H1 (cell line): ENCODE results near the gene HSP90B1. TPM values are rescaled to one million over a fixed set of nuclear protein-coding genes. Genes with fewer than 3 reads are reported as not detected.

Experiments used
- CTCF ChIA-PET: fragments of 300-600 bp; sonication (Branson Sonifier 250); formaldehyde crosslinking; loops from one replicate; lab custom pipeline; 2021; ENCODE audit not compliant: partially characterized antibody; lab: Charles Lee
- POLR2A ChIA-PET: fragments of 300-600 bp; sonication (Branson Sonifier 250); formaldehyde crosslinking; loops from one replicate; lab custom pipeline; 2021; ENCODE audit warnings: inconsistent platforms; ENCODE audit not compliant: partially characterized antibody; lab: Charles Lee
- DNase-seq, 2 experiments: peaks; one replicate each; pipeline versions ENCODE4 v3.0.0 to v3.0.0-alpha.2; 2010 to 2022; ENCODE audit warnings: low spot score in 2 of 2, low read depth in 1 of 2, mixed read lengths in 1 of 2
- FAIRE-seq: peaks from 2 replicates; lab custom pipeline; 2011; peaks lifted over from hg19 to GRCh38; lab: Jason Lieb, UNC
- H2AFZ ChIP-seq: 2 replicates; pipeline ENCODE4 v1.8.1; 2012; ENCODE audit warnings: low read length, inconsistent platforms
- H2AK5ac ChIP-seq: 2 replicates; pipeline ENCODE4 v1.6.1; 2013; ENCODE audit warnings: low read depth, low read length
- H2BK120ac ChIP-seq: replicated peaks from 2 replicates; pipeline ENCODE3; 2013; ENCODE audit warnings: low read depth, low read length, inconsistent platforms
- H2BK12ac ChIP-seq: 2 replicates; pipeline ENCODE4 v1.6.1; 2013; ENCODE audit warnings: low read depth, low read length
- H2BK15ac ChIP-seq: 2 replicates; pipeline ENCODE4 v1.6.1; 2013; ENCODE audit warnings: low read length
- H2BK20ac ChIP-seq: 2 replicates; pipeline ENCODE4 v1.6.1; 2013; ENCODE audit warnings: low read length
- H2BK5ac ChIP-seq: 2 replicates; pipeline ENCODE4 v1.6.1; 2013; ENCODE audit warnings: low read depth, low read length
- H3K14ac ChIP-seq: 2 replicates; pipeline ENCODE4 v1.6.1; 2013; ENCODE audit warnings: inconsistent platforms; ENCODE audit not compliant: insufficient read length
- H3K18ac ChIP-seq: 2 replicates; pipeline ENCODE4 v1.6.1; 2013; ENCODE audit warnings: low read length; ENCODE audit errors: extremely low read depth
- H3K23ac ChIP-seq: 2 replicates; pipeline ENCODE4 v1.6.1; 2013; ENCODE audit warnings: inconsistent platforms; ENCODE audit not compliant: insufficient read length
- H3K23me2 ChIP-seq: 2 replicates; pipeline ENCODE4 v1.6.1; 2013; ENCODE audit warnings: low read depth, low read length
- H3K27ac ChIP-seq: 2 replicates; pipeline ENCODE4 v1.6.1; 2011; ENCODE audit warnings: low read depth, low read length, inconsistent platforms
- H3K27me3 ChIP-seq, 4 experiments: replicated peaks in 1 of 4; 1 replicate in 1 of 4; 2 replicates in 3 of 4; pipeline versions ENCODE4 v1.6.1 to v1.8.1; 2011 to 2013; ENCODE audit warnings: low read length in 3 of 4, mild to moderate bottlenecking in 3 of 4, inconsistent platforms in 2 of 4, mixed read lengths in 2 of 4, moderate library complexity in 1 of 4; ENCODE audit not compliant: control insufficient read depth in 3 of 4, insufficient read depth in 3 of 4; ENCODE audit errors: extremely low read depth in 1 of 4
- H3K36me3 ChIP-seq, 4 experiments: 2 replicates each; pipeline versions ENCODE4 v1.6.1 to v1.8.1; 2011 to 2013; ENCODE audit warnings: mild to moderate bottlenecking in 4 of 4, low read length in 3 of 4, moderate library complexity in 2 of 4, control low read depth in 1 of 4, inconsistent platforms in 1 of 4; ENCODE audit not compliant: insufficient read depth in 4 of 4, control insufficient read depth in 2 of 4
- H3K4ac ChIP-seq: replicated peaks from 2 replicates; pipeline ENCODE3; 2013; ENCODE audit warnings: low read length, low read depth, mixed read lengths, inconsistent platforms; ENCODE audit not compliant: insufficient read length
- H3K4me1 ChIP-seq, 4 experiments: replicated peaks in 1 of 4; 1 replicate in 1 of 4; 2 replicates in 3 of 4; pipeline versions ENCODE4 v1.6.1 to v1.8.1; 2011 to 2013; ENCODE audit warnings: low read length in 3 of 4, inconsistent platforms in 2 of 4, mixed read lengths in 1 of 4; ENCODE audit not compliant: insufficient read depth in 4 of 4, control insufficient read depth in 3 of 4
- H3K4me2 ChIP-seq, 2 experiments: 2 replicates each; pipeline versions ENCODE4 v1.6.1 to v1.8.1; 2011 to 2013; ENCODE audit warnings: low read depth in 2 of 2, low read length in 2 of 2, control low read depth in 1 of 2, inconsistent platforms in 1 of 2, mild to moderate bottlenecking in 1 of 2; ENCODE audit not compliant: insufficient read depth in 1 of 2
- H3K4me3 ChIP-seq, 4 experiments: fragments of 200-600, 300-600 bp in 1 of 4; sonication (generic), shearing (Covaris generic), sonication (Bioruptor Twin) in 1 of 4; 2 replicates each; pipeline versions ENCODE4 v1.5.1 to v1.8.1; 2011 to 2016; ENCODE audit warnings: low read length in 4 of 4, low read depth in 3 of 4, control low read depth in 2 of 4, inconsistent platforms in 2 of 4, mild to moderate bottlenecking in 2 of 4, mixed read lengths in 1 of 4, moderate library complexity in 1 of 4; ENCODE audit not compliant: insufficient read depth in 2 of 4; ENCODE audit errors: extremely low read depth in 1 of 4
- H3K56ac ChIP-seq: replicated peaks from 2 replicates; pipeline ENCODE3; 2013; ENCODE audit warnings: low read depth, mild to moderate bottlenecking, mixed read lengths, low read length, inconsistent platforms; ENCODE audit not compliant: insufficient read length
- H3K79me1 ChIP-seq: 2 replicates; pipeline ENCODE4 v1.6.1; 2013; ENCODE audit warnings: low read depth, low read length, control low read depth
- H3K79me2 ChIP-seq, 2 experiments: 2 replicates each; pipeline versions ENCODE4 v1.6.1 to v1.8.1; 2012 to 2013; ENCODE audit warnings: low read length in 2 of 2, mild to moderate bottlenecking in 2 of 2, inconsistent platforms in 1 of 2; ENCODE audit not compliant: insufficient read depth in 2 of 2, control insufficient read depth in 1 of 2
- H3K9ac ChIP-seq, 4 experiments: replicated peaks in 1 of 4; 1 replicate in 1 of 4; 2 replicates in 3 of 4; pipeline versions ENCODE4 v1.6.1 to v1.8.1; 2011 to 2013; ENCODE audit warnings: low read depth in 3 of 4, low read length in 3 of 4, control low read depth in 2 of 4, mild to moderate bottlenecking in 2 of 4, moderate library complexity in 2 of 4, inconsistent platforms in 1 of 4; ENCODE audit errors: extremely low read depth in 1 of 4
- H3K9me3 ChIP-seq, 2 experiments: 2 replicates each; pipeline versions ENCODE4 v1.6.1 to v1.8.1; 2012 to 2013; ENCODE audit warnings: mild to moderate bottlenecking in 2 of 2, moderate library complexity in 2 of 2, control low read depth in 1 of 2, inconsistent platforms in 1 of 2, low read depth in 1 of 2, low read length in 1 of 2, mixed read lengths in 1 of 2; ENCODE audit not compliant: insufficient read depth in 2 of 2
- H4K20me1 ChIP-seq, 2 experiments: replicated peaks in 1 of 2; 2 replicates each; pipeline versions ENCODE3 to v1.8.1; 2011 to 2013; ENCODE audit warnings: inconsistent platforms in 2 of 2, low read length in 2 of 2, mild to moderate bottlenecking in 1 of 2; ENCODE audit not compliant: insufficient read depth in 2 of 2, control insufficient read depth in 1 of 2
- H4K5ac ChIP-seq: 2 replicates; pipeline ENCODE4 v1.6.1; 2013; ENCODE audit warnings: low read length, low read depth, mixed read lengths, inconsistent platforms; ENCODE audit not compliant: insufficient read length
- H4K8ac ChIP-seq: 2 replicates; pipeline ENCODE4 v1.8.0; 2013; ENCODE audit warnings: mild to moderate bottlenecking, moderate library complexity, low read length, inconsistent platforms; ENCODE audit not compliant: insufficient read depth; ENCODE audit errors: extremely low read depth
- H4K91ac ChIP-seq: replicated peaks from 2 replicates; pipeline ENCODE3; 2013; ENCODE audit warnings: low read length, mixed read lengths, inconsistent platforms; ENCODE audit not compliant: insufficient read length
- BACH1 ChIP-seq: IDR thresholded peaks from 2 replicates; pipeline ENCODE4 v1.6.1; 2012; ENCODE audit warnings: low read length, improper control_type of control experiment
- BRCA1 ChIP-seq: IDR thresholded peaks from 2 replicates; pipeline ENCODE4 v1.6.1; 2012; ENCODE audit warnings: low read depth, low read length, improper control_type of control experiment
- CBX5 ChIP-seq: fragments of 300-800, 300-1000 bp; sonication (generic); IDR thresholded peaks from 2 replicates; pipeline ENCODE4 v1.7.1; 2016; ENCODE audit warnings: antibody characterized with exemption, low read length, low read depth
- CEBPB ChIP-seq: IDR thresholded peaks from 2 replicates; pipeline ENCODE4 v1.6.1; 2012; ENCODE audit warnings: low read depth, low read length
- HDAC6 ChIP-seq: IDR thresholded peaks from one replicate; pipeline ENCODE4 v1.7.1; 2012; ENCODE audit warnings: low read depth, mild to moderate bottlenecking, inconsistent platforms, low read length, moderate library complexity
- JUND ChIP-seq: IDR thresholded peaks from 2 replicates; pipeline ENCODE4 v1.6.1; 2011; ENCODE audit warnings: mild to moderate bottlenecking, improper control_type of control experiment, low read length
- KDM5A ChIP-seq: fragments of 200-600 bp; IDR thresholded peaks from 2 replicates; pipeline ENCODE4 v1.7.1; 2012; ENCODE audit warnings: mild to moderate bottlenecking, low read length, inconsistent platforms, mixed read lengths
- POLR2A ChIP-seq, 2 experiments: IDR thresholded peaks; 1 replicate in 1 of 2; 2 replicates in 1 of 2; pipeline ENCODE4 v1.6.1; 2011; ENCODE audit warnings: low read depth in 2 of 2, low read length in 2 of 2, mild to moderate bottlenecking in 2 of 2; ENCODE audit errors: control extremely low read depth in 1 of 2
- POLR2AphosphoS5 ChIP-seq: IDR thresholded peaks from 2 replicates; pipeline ENCODE4 v1.6.1; 2011; ENCODE audit warnings: low read depth, low read length
- RAD21 ChIP-seq, 2 experiments: IDR thresholded peaks in 1 of 2; conservative IDR thresholded peaks in 1 of 2; 2 replicates each; pipeline ENCODE4 v1.6.1; 2011; ENCODE audit warnings: low read depth in 2 of 2, low read length in 2 of 2, improper control_type of control experiment in 1 of 2, inconsistent platforms in 1 of 2, mild to moderate bottlenecking in 1 of 2, moderate library complexity in 1 of 2
- RBBP5 ChIP-seq: IDR thresholded peaks from 2 replicates; pipeline ENCODE4 v1.7.1; 2012; ENCODE audit warnings: low read depth, mild to moderate bottlenecking, inconsistent platforms, low read length, moderate library complexity, borderline replicate concordance
- RNF2 ChIP-seq: fragments of 200-900, 300-1000 bp; sonication (generic); IDR thresholded peaks from 2 replicates; pipeline ENCODE4 v1.7.1; 2016; ENCODE audit warnings: borderline replicate concordance, low read depth, mild to moderate bottlenecking, antibody characterized with exemption, low read length; ENCODE audit not compliant: poor library complexity, severe bottlenecking; ENCODE audit errors: missing control alignments
- SP2 ChIP-seq: IDR thresholded peaks from 2 replicates; pipeline ENCODE4 v1.6.1; 2012; ENCODE audit warnings: mild to moderate bottlenecking, low read length, inconsistent platforms
- SRF ChIP-seq: IDR thresholded peaks from 2 replicates; pipeline ENCODE4 v1.6.1; 2011; ENCODE audit warnings: mild to moderate bottlenecking, low read depth, low read length, moderate library complexity
- ZNF274 ChIP-seq: IDR thresholded peaks from 2 replicates; pipeline ENCODE4 v1.7.0; 2012; ENCODE audit warnings: low read length, borderline replicate concordance; ENCODE audit errors: extremely low read depth
- WGBS, 2 experiments: shearing (Covaris generic) in 1 of 2; methylation state at CpG; one replicate each; pipeline versions ENCODE4 v1.1.6 to v1.1.7; 2013 to 2015; ENCODE audit warnings: low lambda C conversion rate in 2 of 2, mixed read lengths in 2 of 2, inconsistent platforms in 1 of 2, low coverage in 1 of 2, missing lambda C conversion rate in 1 of 2; ENCODE audit not compliant: insufficient replicate concordance in 2 of 2, insufficient coverage in 1 of 2, insufficient read length in 1 of 2; ENCODE audit errors: extremely low coverage in 1 of 2, missing lambda C conversion rate in 1 of 2; 5-methylcytosine and 5-hydroxymethylcytosine counted together
- polyA plus RNA-seq, 7 experiments: library from polyadenylated mRNA; depleted of rRNA in 3 of 7; stranded (reverse) in 5 of 7; unstranded in 2 of 7; fragments of >200 nt in 5 of 7; fragments of 200-250 nt in 2 of 7; gene quantifications; 1 replicate in 5 of 7; 2 replicates in 1 of 7; 4 replicates in 1 of 7; pipeline versions ENCODE4 v1.2.1 to v1.2.3, GENCODE V29; 2011 to 2013; ENCODE audit warnings: missing spikeins in 2 of 7, mixed read lengths in 2 of 7
- total RNA-seq: library from RNA; stranded (reverse); fragmentation: NEBNext Ultra II Directional; extraction: Animal tissue kit (Norgen Biotek cat#: 25700); gene quantifications from 2 replicates; pipeline ENCODE4 v1.2.1, GENCODE V29; 2021

Gene HSP90B1
- total and polyA plus RNA-seq, 2 of the 8 experiments (the other 6 are each of a cell fraction or from before 2014, with no cell fraction given): 161 to 847 TPM

- FAIRE-seq (no peak), DNase-seq (no peak)
- Histone ChIP-seq H3K4me2 (no peak overlapping the region), H3K9ac (no peak overlapping the region), H3K36me3 (peaks cover 4 to 38% (median 12%) of the 10 kb centered on the region in 4 experiments; a peak in 7 of 8 replicates), H4K91ac (no peak overlapping the region), H3K4me1 (no peaks in the 10 kb centered on the region), H3K23me2 (no peaks in the 10 kb centered on the region), H3K27ac (no peak overlapping the region), H4K5ac (no peak overlapping the region), H3K23ac (no peak overlapping the region), H3K4ac (no peak overlapping the region), H3K4me3 (no peak overlapping the region), H3K79me1 (peaks cover 4% of the 10 kb centered on the region; the same call in 1 of the 2 replicates), H4K20me1 (peaks cover 3 to 4% of the 10 kb centered on the region in 2 experiments), H2BK120ac (no peak overlapping the region), H2BK5ac (no peak overlapping the region), H2AFZ (no peak overlapping the region), H3K56ac (no peak overlapping the region), H3K9me3 (no peaks in the 10 kb centered on the region), H2BK20ac (no peak overlapping the region), H3K27me3 (no peaks in the 10 kb centered on the region), H3K18ac (no peak overlapping the region), H2BK15ac (no peak overlapping the region), H3K14ac (no peak overlapping the region), H2AK5ac (no peak overlapping the region), H3K79me2 (peaks cover 18 to 87% of the 10 kb centered on the region in 2 experiments), H4K8ac (no peak overlapping the region), H2BK12ac (no peak overlapping the region)
- CTCF ChIA-PET: interaction anchor here (1.1 to 1.6 kb wide), 5 partner anchors 8 to 203 kb away, joined by 3 read pairs; partner anchors contain the start of gene TDG
- POLR2A ChIA-PET: interaction anchor here (1.0 to 2.3 kb wide), 4 partner anchors 9 to 24 kb away, joined by 3 to 12 read pairs (median 7); partner anchors contain the start of gene TDG
- 89% methylated on average over 2 of the region's 2 CpGs; no CpG with 5 or more reads in 1 of the 2 experiments for WGBS, 2 experiments
- TF ChIP-seq ZNF274 (no peak), BRCA1 (no peak), RBBP5 (no peak), CBX5 (no peak), RAD21 (IDR thresholded peaks at IDR 0.05 in 1 of 2, conservative IDR thresholded peaks at IDR 0.05 in 1 of 2; ENCODE audit: low read depth in 2 of 2, low read length in 2 of 2) (no peak), POLR2AphosphoS5 (no peak), RNF2 (no peak), HDAC6 (no peak), POLR2A (IDR thresholded peaks at IDR 0.05; ENCODE audit: control extremely low read depth in 1 of 2, low read depth in 2 of 2, low read length in 2 of 2) (no peak), SRF (no peak), SP2 (no peak), KDM5A (no peak), BACH1 (no peak), JUND (no peak), CEBPB (no peak)
Measured at GRCh38 chr12:103973909-103974308, 43.7 kb downstream of the HSP90B1 start.
